HL-60/S4 (cell line): Measurements from ENCODE around the gene ENDOU.

ENCODE experiments used
- in situ Hi-C: fragments of 300-500 bp; cut with MboI; formaldehyde crosslinking; loops from 2 replicates; pipeline ENCODE4 v1.14.3; 2022; ENCODE audit warnings: low sequenced_read_pairs

ENDOU gene

GRCh38 chr12:47744778-47745436 lies 19.6 kb upstream of the ENDOU start:
- in situ Hi-C loops, result loop anchor here (5.0 kb wide), 1 partner anchor 32 kb away; no protein-coding TSS in a partner anchor

DNA sequence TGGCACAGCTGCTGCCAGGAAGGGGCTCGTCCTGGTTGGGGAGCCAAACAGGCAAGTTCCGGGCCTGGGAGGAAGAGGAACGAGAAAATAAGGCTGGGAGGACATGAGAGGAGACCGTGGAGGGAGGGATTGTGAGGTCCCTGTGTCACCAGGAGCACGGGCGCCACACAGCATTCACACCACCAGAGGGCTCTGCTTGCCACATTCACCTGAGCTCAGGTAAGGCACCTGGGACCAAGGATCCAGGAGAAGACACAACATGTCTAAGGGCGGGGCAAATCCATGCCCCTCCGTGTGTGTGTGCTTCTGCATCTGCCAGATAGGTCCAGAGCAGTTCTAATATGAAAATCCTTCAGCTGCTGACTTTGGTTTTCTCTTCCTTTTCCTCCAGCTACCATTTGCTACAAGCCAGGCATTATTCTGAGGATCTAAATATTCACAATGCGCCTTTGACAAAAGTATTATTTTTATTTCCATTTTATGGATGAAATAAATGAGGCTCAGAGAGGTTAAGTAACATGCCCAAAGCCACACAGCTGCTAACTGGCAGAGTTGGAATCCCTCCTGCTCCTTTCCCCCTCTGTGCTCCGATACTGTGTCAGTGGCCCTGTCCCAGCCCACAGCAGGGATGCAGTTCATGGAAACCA lies 18.8 kb upstream of the ENDOU start:
- in situ Hi-C loops, result loop anchor here (5.0 kb wide), 1 partner anchor 33 kb away; no protein-coding TSS in a partner anchor

DNA sequence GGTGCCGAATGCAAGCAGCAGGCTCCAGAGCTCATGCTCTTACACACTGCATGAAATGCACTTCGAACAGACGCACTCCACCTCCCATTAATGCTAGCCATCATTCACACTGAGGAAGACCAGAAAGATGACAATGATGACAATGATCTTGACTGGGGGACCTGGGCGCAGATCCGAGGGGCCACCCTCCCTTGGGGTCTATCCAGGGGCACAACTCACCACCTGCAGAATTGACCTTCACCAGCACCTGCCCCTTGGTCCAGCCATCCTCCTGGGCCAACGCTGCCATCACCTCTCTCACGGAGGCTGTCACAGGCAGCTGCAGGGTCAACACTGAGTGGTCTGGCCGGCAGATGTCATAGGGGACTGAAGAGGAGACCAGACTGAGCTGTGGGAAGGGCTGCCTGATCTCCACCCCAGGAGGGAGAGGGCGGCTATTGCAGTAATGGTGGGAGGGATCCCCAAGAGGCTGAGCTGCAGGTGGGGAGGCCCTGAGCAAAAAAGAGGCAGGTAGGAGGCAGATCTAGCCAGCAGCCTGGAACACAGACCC lies 18.1 kb upstream of the ENDOU start:
- in situ Hi-C loops, result loop anchor here (5.0 kb wide), 1 partner anchor 34 kb away; no protein-coding TSS in a partner anchor

DNA sequence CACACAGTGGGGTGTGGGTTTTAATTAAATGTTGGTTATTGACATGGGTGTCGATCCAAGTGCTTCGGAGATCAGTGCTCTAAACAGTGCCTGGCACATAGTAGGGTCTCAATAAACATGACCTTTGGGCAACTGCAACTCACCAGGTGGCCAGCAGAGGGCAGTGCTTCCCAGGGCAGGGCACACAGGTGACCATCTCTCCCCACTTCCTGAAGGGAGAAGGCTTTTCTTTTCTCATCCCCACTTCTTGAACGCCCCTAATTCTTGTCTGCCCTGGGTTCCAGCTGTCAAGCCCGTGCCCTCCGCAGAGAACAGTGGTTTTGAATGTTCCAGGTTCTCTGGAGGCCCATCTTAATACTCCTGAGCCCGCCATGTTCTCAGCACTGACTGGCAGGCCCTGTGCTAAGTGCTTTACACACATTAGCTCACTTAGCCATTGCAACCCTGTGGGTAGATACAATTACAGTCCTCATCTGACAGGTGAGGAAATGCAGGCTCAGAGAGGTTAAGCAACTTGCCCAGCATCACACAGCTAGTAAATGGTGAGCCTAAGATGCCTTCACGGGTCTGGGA lies 17.0 kb upstream of the ENDOU start:
- in situ Hi-C loops, result loop anchor here (5.0 kb wide), 1 partner anchor 35 kb away; no protein-coding TSS in a partner anchor

DNA sequence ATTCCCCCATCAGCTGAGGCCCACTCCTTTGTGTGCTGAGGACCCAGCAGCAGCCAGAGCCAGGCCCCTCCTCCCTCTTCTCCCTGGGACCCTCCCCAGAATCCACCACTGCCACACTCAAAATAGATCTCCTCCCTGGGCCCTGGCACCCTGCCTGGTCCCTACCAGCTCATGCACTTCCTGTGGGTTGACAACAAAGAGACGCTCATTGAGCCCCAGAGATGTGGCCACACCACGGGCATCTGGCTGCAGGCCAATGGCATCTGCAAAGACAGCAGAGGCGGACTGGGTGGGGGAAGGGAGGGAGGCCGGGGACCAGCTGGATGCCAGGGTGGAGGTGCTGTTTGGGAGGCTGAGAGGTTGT lies 16.0 kb upstream of the ENDOU start:
- in situ Hi-C loops, result loop anchor here (5.0 kb wide), 1 partner anchor 36 kb away; no protein-coding TSS in a partner anchor

GRCh38 chr12:47740606-47741339 lies 15.5 kb upstream of the ENDOU start:
- in situ Hi-C loops, result loop anchor here (5.0 kb wide), 1 partner anchor 37 kb away; no protein-coding TSS in a partner anchor

GRCh38 chr12:47739979-47740378 lies 14.7 kb upstream of the ENDOU start:
- in situ Hi-C loops, result loop anchor here (5.0 kb wide), 1 partner anchor 37 kb away; no protein-coding TSS in a partner anchor

- in situ Hi-C loops, result no loop called here
Measured at GRCh38 chr12:47739297-47739696, 14.0 kb upstream of the ENDOU start.

DNA sequence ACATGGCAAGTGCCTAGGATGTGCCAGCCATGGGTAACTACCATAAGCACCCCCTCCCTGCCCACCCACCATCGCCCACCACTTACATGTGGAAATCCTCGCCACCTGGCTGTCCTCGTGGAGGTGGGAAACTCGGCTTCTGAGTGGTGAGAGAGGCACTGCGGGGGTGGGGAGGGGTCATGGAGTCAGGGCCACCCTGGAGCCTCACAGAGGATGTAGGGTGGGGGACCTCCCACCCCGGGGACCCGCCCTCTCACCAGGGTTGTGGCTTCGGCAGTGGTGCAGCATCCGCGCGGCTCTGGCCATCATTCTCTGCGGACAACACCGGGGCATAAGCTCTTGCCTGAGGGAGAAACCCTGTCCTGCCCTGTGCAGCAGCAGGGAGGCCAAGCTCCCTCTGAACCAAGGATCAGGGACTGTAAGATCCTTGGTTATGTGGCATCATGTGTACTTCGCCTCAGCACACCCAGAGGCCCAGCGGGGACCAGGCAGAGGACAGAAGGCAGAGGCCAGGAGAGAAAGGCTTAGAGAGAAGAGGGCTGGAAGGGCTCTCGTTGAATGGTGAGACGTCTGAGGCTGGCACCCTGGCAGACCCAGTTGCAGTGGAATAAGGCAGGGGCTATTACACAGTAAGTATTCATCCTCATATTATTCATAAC lies 12.8 kb upstream of the ENDOU start:
- in situ Hi-C loops, result no loop called here

GRCh38 chr12:47736877-47737676 lies 11.8 kb upstream of the ENDOU start:
- in situ Hi-C loops, result no loop called here

DNA sequence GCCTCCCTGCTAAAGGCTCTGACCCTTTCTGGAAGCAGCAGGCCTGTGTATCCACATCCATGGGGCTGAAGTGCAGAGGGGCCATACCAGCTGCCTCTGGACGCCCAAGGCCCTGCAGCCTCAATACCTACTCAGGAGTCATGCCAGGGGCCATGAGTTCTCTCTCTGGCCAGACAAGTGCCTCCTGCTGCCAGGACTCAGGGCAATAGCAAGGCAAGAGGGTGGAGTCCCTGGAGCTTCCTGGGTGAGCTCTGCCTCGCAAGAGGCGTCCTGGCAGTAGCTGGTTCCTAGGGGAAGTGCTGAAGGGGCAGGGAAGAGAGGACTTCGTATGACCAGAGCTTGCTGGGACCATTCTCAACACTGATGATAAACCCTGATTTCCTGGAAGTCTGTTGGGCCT lies 10.9 kb upstream of the ENDOU start:
- in situ Hi-C loops, result no loop called here

DNA sequence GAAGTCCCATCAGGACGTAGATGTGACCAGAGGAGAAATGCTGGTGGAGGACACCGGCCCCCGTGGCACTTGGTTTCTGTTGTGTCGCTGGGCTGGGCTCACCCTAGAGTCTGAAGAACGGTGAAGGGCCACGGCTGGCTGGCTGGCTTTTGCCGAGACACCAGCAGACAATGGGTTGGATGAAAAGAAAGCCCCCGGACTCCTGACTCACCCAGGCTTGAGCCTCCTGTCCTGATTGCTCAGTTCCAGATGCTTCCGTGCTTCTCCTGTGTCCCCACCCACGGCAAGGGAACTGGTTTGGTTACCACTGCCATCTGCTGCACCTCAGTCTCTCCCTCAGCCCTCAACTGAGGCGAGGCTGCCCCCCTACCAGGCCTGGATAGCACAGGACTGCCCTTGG lies 10.4 kb upstream of the ENDOU start:
- in situ Hi-C loops, result no loop called here

DNA sequence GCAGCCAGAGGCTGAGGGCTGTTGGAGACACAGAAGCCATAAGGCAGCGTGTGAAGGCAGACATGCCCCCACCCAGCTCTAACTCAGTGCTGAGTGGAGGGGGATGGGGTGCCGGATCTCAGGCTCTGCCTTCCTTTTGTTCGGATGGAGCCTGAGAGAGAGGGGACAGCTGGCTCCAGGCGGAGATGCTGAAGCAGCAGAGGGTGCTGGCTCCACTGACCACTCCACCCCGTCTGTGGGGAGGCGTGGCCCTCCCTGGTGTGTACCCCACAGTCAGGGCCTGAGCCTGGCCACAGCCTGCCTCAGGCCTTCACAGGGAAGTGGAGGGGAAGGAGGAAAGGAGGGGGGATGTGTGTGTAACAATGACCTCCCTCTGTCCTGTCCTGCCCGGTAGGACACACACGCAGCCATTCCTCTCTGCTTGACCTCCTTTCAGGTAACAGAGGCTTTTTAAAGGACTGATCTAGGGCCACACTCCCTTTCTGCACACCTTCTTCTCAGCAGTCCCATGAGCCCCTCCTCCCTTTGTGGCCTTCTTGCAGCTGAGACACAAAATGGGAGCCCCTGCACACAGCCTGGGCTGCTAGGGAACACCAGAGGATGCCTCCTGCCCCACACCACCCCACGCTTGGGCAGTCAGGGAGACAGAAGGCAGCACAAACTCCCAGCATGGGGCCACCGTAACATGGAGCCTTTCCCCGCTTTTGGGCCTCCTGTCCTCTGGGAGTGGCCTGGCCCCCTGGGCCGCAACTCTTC lies 9.6 kb upstream of the ENDOU start:
- in situ Hi-C loops, result no loop called here

- in situ Hi-C loops, result no loop called here
Measured at GRCh38 chr12:47733142-47733541, 7.9 kb upstream of the ENDOU start.

- in situ Hi-C loops, result no loop called here
Measured at GRCh38 chr12:47732504-47732903, 7.2 kb upstream of the ENDOU start.

DNA sequence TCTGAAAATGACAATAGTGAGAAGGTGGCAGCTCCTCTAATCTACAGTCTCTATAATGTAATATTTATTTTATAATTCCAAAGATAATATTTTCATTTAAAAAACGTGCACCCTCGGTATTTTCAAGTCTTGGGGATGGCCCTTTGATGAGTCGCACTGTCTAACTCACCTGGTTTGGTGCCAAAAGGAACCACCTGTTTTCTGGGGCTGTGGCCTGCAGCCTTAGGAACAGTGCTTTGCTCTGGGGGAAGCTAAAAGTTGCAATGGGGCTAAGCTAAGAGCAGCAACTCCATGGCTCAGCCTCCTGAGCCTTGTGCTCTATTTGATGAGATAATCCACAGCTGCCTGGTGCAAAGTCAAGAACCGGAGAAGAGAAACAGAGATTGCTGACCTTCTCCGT lies 6.4 kb upstream of the ENDOU start:
- in situ Hi-C loops, result no loop called here

DNA sequence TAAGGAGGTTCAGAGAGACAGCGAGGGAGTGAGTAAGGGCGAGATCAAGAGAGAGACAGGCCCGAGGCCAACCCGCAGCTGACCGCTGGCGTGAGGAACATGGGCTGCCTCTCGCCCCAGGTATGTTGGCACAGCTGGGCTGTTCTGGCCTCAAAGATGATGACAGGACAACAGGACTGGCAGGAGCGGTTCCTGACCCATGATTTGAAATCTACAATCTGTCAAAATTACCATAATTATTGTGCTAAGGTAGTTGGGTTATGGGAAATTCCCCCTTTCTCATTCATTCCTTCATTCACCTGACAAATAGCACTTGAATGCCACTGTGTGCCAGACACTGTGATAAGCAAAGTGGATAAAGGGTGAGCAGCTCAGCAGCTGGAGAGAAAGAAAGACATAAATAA lies 5.1 kb upstream of the ENDOU start:
- in situ Hi-C loops, result no loop called here

DNA sequence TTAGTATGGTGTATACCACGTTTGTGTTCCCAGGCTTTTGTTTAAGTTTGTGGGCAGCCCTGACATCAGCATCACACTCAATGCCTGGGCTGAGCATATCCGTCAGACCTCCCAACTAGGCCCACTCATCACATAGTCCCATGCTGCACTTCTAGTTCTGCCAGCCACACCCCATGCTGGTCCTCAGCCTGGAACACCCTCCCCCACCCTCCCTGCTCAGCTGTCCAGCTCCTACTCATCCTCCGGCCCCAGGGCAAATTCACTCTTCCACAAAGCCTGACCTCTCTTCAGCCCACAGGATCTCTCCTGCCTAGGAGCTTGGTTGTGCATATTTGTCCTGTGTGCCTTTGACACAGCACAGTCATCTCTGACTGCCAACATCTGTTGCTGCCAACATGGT lies 3.9 kb upstream of the ENDOU start:
- in situ Hi-C loops, result no loop called here

- in situ Hi-C loops, result no loop called here
Measured at GRCh38 chr12:47725893-47726292, 603 bp upstream of the ENDOU start.
